Anterior cingulate cortex (tissue), 58 donors: ENCODE results near the gene DUOX1.
"Not testable (repeated sequence)": the region's sequence is repeated elsewhere in the genome, so short reads cannot be mapped to it uniquely, and the experiment has no call there.

Experiments
- DNase-seq, 58 donors: peaks; one replicate each; lab custom pipeline; 2025; lab: John Stamatoyannopoulos, UW

The DUOX1 gene

GRCh38 chr15:45129651-45130129 lies at the start of gene DUOX1, which contains the start of gene DUOXA1:
TSS of gene DUOX1 (plus strand) at chr15:45129994. CDS start at chr15:45131967, 1,973 bp downstream.
TSS of gene DUOXA1 (minus strand) at chr15:45129879. CDS start at chr15:45123014, 6,865 bp downstream.
- DNase-seq, result peak in 6 of 58 donors; percentile 10 to 23 (median 14)

DNA sequence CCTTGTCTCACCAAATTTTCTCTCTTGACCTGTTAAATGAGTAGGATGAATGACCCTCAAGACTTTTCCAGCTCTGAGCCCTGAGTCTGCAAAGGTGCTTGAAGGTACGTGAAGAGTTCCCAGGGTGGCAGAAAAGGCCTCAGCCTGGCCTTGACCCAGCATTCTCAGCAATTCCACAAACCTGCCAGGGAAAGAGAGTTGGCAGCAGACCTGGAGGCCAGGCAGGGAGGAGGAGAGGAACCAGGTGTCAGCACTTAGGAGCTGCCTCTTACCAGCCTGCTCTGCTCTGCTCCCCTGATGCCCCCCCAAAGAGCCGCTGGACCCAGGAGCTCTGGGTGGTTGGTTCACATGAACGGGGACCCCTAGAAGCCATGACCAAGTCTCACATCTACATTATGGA lies 49.2 kb upstream of the DUOX1 start:
- not testable (repeated sequence) for DNase-seq

- DNase-seq, result not testable (repeated sequence)
Observed at GRCh38 chr15:45082412-45082811, 47.4 kb upstream of the DUOX1 start.

DNA sequence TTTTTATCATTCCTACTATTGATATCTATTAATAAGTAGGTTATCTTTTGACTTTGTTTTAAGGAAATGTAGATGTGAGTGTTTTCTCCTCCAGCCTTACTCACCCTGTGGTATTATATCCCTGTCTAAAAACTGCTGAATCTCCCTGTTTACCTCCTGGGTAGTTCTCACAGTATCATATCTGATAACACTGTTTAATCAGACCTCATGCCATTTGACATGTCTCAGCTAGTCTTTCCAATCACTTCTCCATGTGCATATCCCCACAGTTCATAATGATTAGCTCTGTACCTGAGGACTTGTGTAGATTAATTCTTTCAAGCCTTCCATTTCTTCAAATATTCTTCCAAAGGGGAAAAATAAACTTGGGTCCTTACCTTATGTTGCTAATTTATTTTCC lies 46.6 kb upstream of the DUOX1 start:
- DNase-seq, result no peak

- DNase-seq, result no peak
Observed at GRCh38 chr15:45084163-45084562, 45.6 kb upstream of the DUOX1 start.

DNA sequence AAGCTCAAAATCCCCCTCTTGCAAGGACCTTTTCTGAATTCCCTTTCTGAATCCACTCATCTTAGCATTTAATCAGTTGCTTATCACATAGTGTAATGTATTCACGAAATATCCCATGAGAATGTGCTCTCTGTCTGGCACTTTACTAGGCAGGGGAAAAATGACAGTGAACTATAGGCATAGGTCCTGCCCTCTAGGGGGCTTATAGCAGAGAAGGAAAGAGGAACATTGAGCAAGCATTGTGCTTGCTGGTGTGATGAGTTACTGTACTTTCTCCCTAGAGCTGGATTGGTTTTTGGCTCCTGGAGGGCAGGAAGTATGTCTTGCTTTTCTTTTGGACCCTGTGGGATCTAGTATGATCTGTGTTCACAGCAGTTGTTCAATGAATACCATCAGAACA lies 42.3 kb upstream of the DUOX1 start:
- no peak for DNase-seq

DNA sequence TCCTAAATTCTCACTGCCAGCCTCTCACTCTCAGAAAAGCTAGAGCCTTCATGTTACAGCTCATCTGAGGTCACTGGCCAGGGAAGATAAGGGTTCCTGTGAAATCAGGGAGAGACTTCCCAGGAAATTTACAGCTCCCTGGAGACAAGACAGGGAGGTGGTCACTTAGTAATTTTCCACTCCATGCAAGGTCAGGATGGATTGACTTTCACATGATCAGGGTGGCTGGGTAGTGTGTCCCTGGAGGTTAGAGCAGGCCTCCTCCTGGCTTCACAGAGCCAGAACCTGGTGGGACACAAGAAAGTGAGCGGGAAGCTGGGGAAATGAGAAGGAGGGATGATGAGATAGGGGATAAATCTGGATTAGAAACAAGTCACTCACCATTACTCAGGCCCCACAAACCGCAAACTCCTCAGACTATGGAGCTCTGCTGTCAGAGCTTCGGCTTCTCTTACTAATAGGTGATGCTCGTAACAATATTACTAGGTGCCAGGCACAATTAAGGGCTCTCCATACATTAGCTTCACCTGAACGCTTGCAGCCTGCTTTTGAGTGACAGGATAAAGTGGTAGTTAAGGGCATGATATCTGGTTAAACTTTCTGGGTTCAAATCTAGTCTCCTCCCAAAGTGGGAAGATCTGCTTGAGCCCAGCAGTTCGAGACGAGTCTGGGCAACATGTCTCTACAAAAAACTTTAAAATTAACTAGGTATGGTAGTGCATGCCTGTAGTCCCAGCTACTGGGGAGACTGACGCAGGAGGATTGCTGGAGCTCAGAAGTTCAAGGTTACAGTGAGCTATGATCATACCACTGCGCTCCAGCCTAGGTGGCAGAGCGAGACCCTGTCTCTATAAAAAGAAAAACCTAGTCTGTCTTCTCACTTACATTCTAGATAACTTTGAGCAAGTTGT lies 40.7 kb upstream of the DUOX1 start:
- DNase-seq, result no peak

DNA sequence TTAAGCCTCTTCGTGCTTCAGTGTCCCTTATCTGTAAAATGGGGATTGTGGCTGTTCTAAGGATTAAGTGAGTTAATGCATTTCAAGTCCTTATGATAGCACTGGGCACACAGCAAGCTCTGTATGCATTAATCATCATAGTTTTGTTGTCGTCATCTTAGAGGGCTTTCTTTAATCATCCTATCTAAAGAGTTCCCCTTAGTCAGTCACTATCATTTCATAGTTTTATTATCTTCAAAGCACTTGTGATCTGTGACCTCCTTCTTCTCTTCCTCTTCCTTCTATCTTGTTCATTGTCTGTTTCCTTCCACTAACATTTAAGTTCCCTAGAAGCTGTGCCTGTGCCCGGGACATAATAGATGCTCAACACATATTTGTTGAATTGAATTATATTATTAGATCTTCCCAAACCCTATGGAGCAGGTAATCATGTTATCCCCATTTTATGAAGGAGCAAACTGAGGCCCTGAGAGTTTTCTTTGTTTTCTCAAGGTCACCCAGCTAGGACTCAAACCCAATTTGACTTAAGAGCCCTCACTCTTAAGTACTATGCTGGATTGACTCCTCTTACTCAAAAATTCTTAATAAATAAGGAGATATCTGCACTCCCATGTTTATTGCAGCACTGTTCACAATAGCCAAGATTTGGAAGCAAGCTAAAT lies 40.0 kb upstream of the DUOX1 start:
- no peak for DNase-seq

DNA sequence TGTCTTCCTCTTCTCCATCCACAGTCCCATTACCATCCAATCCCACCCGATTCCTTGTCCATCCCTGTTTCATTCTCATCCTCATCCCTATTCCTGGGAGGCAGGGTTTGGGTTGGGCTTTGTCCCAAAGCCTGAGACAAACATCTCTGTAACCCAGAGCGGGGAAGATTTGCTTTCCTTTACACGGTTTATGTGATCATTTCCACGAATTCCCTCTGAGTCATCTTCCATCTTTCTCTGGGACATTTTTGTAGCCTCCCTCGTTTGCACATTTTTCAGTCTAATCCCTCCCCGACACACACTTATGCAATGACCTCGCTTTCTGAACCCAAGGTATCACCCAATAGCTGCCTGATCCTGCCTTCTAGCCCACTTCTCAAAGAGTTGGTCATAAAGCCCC lies 38.6 kb upstream of the DUOX1 start:
- DNase-seq, result no peak

DNA sequence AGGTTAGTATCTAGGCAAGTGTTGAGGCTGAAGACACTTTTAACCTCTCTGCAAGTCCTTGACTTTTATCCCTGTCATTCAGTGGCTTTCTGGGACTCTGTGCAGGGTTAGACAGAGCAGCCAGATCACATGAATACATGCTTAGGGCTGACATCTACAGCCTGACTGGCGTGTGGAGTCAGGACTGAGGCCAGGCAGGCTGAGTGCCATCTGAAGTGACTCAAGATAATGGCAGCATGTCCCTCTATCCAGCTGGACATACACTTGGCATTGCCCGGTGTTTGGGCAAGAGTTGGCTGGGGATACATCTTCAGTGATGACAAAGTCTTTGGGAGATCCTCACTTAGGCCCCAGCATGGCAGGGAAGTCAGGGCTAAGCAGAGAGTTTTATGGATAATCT lies 38.2 kb upstream of the DUOX1 start:
- DNase-seq, result no peak

- DNase-seq, result no peak
Observed at GRCh38 chr15:45093013-45093412, 36.8 kb upstream of the DUOX1 start.

DNA sequence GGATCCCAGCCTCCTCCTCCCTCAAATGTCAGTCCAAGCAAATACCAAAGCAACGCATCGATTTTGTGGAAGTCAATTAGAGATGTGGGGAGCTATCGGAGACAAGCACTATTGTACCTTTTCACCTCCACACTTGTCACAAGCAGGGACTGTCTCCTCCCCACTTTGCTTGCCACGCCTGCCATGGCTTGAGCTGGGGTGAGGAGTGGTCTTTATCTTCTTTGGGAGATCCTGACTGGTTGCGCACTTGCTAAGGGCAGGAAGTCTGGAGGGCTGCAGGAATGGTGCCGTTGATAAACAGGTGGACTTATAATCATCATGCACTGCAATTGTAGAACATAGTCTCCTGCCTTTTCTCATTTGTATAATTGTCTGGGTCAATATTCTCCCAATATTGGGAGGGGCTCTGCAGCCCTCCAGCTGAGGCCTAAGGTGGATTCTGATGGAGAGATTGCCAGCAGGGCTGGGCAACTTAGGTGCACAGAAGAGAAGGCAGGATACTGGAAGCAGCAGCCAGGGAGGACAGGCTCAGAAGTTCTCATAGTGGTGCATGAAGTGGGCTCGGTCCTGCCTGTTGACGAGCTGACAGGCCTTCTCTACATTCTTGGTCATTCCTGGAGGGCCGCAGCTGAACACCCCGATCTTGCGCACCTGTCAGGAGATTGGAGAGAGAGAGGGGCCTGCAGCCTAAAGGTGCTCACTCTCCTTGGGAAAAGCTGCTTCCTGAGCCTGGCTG lies 36.0 kb upstream of the DUOX1 start:
- no peak for DNase-seq

GRCh38 chr15:45094358-45094730 lies 35.5 kb upstream of the DUOX1 start:
- DNase-seq, result no peak

DNA sequence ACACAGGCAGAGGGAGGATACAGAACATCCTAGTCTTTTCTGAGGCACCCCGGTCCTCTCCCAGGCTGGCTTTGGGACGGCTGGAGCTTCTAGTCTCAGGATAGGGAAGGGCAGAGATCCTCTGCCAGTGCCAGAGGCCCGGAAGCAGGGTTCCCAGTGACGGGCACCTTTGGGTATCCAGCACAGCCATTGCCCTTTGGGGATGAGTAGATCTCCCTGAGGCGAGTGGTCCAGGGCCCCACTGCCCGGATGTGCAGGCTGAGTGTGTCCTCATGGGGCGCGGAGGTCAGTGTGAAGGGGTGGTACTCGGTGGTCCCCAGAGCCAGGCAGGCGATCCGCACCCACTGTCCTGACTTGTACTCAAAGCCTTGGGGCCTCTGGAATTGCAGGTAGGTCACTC lies 34.1 kb upstream of the DUOX1 start:
- no peak for DNase-seq

GRCh38 chr15:45097466-45097865 lies 32.3 kb upstream of the DUOX1 start:
- DNase-seq, result no peak

DNA sequence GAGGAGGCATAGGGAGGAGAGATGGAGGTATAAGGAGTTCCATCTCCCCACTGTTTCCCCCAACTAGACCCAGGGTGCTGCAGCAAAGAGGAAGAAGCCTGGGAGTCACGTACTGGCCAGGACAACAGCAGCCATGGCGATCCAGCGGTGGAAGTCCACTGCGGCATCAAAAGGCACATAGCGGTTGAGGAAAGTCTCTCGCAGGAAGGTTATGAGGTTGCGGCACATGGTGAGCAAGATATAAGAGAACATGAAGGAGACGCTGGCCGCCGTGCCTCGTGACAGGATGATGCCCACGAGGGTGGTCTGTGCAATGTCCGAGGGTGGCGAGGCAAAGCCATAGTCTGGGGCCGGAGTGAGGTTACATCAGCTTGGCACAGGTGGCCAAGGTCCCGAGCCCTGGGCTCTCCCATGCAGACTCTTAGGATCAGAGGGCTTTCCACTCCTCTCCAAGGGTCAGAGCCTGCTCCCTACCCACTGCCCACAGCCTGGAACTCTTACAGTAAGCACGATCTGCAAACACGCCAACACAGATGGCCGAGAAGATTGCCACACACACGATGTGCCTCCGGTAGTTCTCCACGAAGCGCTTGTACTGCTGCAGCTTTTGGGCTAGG lies 30.1 kb upstream of the DUOX1 start:
- no peak for DNase-seq

- DNase-seq, result no peak
Observed at GRCh38 chr15:45100884-45101625, 28.7 kb upstream of the DUOX1 start.

DNA sequence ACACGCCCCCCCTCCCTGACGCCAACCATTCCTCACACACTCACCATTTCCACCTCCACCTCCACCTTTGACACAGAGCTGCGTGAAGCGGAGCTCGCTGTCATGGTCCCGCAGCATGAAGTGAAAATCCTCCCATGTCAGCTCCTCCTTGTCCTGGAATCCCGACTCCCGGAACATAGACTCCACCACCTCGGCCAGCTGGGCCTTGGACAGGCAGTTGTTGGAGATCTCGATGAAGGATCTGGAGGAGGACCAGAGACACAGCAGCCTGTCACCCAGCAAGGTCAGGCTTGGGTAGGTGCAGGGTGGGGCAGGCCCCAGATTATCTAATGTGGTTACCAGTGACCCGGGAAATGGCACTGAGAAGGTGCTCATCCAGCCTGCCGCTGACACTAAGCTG lies 28.0 kb upstream of the DUOX1 start:
- DNase-seq, result no peak

DNA sequence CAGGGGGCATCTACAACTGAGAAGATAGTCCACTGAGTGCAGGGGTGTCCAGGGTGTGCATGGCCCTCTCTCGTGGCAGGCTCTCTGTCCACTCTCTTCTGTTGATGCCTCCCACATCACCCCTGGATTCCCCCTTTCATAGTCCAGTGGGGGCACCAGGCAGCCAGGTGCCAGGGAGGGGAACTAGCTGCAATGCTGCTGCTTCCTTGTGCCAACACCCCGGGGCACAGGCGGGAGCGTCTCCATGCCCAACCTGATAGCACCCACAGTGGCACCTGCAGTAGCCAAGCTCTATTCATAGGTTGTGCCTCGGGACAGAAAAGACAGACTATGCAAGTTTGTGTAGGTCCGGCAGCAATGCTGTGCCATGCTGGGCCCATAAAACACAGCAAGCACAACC lies 27.6 kb upstream of the DUOX1 start:
- no peak for DNase-seq

GRCh38 chr15:45104170-45104569 lies 25.6 kb upstream of the DUOX1 start:
- DNase-seq, result not testable (repeated sequence)
